ENCODE data around the gene ERC1. TPM values are rescaled to one million over a fixed set of nuclear protein-coding genes. Genes with fewer than 3 reads are reported as not detected.

ERC1 gene
- total and polyA plus RNA-seq, 2 donors (not counting 3 experiments of a cell fraction or from before 2014, with no cell fraction given): 11.7 to 66.1 TPM

- no peak for TF ChIP-seq CTCF (IDR thresholded peaks at IDR 0.05; ENCODE audit: extremely low read depth in 1 of 2, insufficient read depth in 1 of 2, low read depth in 1 of 2, low read length in 2 of 2)
- TF ChIP-seq MYC (IDR thresholded peaks at IDR 0.05; ENCODE audit: low read depth, low read length): no peak
- no peak for TF ChIP-seq FOS (IDR thresholded peaks at IDR 0.05; ENCODE audit: borderline replicate concordance, insufficient read depth, low read length)
- no peak for TF ChIP-seq EZH2 (IDR thresholded peaks at IDR 0.05; ENCODE audit: borderline replicate concordance, low read depth, low read length, severe bottlenecking)
- no peak for TF ChIP-seq GATA2 (IDR thresholded peaks at IDR 0.05; ENCODE audit: insufficient read depth, insufficient read length, low read depth, low read length)
- no peak for TF ChIP-seq POLR2A (IDR thresholded peaks at IDR 0.05; ENCODE audit: low read depth, low read length)
- TF ChIP-seq POLR2AphosphoS5 (IDR thresholded peaks at IDR 0.05; ENCODE audit: insufficient read depth, low read depth, low read length): no peak
- TF ChIP-seq, protein P1, sequence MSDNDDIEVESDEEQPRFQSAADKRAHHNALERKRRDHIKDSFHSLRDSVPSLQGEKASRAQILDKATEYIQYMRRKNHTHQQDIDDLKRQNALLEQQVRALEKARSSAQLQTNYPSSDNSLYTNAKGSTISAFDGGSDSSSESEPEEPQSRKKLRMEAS (IDR thresholded peaks at IDR 0.05; ENCODE audit: insufficient read depth, insufficient read length): no peak
- no peak for TF ChIP-seq JUN (IDR thresholded peaks at IDR 0.05; ENCODE audit: borderline replicate concordance, insufficient read depth, insufficient read length, low read depth)
- H3K9me3 ChIP-seq (replicated peaks; ENCODE audit: control insufficient read depth, insufficient read depth, low read length): peaks cover 3% of the 10 kb centered on the region
- H3K27ac ChIP-seq (ENCODE audit: insufficient read depth, low read depth, low read length): no peak overlapping the region
- no peaks in the 10 kb centered on the region for H3K79me2 ChIP-seq (ENCODE audit: control insufficient read depth, insufficient read depth, low read length)
- no peak overlapping the region for H3K4me3 ChIP-seq (replicated peaks in 1 of 3; ENCODE audit: insufficient read depth in 1 of 3, low read depth in 1 of 3, low read length in 3 of 3)
- H2AFZ ChIP-seq (ENCODE audit: low read depth, low read length): no peak overlapping the region
- no peaks in the 10 kb centered on the region for H3K27me3 ChIP-seq (ENCODE audit: control insufficient read depth in 2 of 2, insufficient read depth in 2 of 2, low read length in 2 of 2)
- no peaks in the 10 kb centered on the region for H4K20me1 ChIP-seq (replicated peaks; ENCODE audit: control insufficient read depth, extremely low read depth, insufficient read depth, low read length)
- intact Hi-C loops (cut with micrococcal nuclease) (no loop called here), dilution Hi-C loops (cut with MboI; ENCODE audit: extremely low pct_ligation_motif_present, low sequenced_read_pairs) (no loop called here)
- FAIRE-seq: no peak
- no TSS peak for BruUV-seq (replicated peaks)
- CTCF ChIA-PET: interaction anchor here (1.0 to 1.4 kb wide), 2 partner anchors 10 to 17 kb away, joined by 3 to 4 read pairs; no protein-coding TSS in a partner anchor
- H3K36me3 ChIP-seq (ENCODE audit: control insufficient read depth in 2 of 2, extremely low read depth in 1 of 2, insufficient read depth in 2 of 2, low read length in 2 of 2): no peaks in the 10 kb centered on the region
- no peak overlapping the region for H3K9ac ChIP-seq (replicated peaks; ENCODE audit: extremely low read depth, insufficient read depth, low read length)
- DNase-seq (ENCODE audit: low read depth, low spot score): no peak
- no peaks in the 10 kb centered on the region for H3K9me1 ChIP-seq (replicated peaks; ENCODE audit: control insufficient read depth, extremely low read depth, insufficient read depth, low read length)
- POLR2A ChIA-PET: no interaction called here
- no peak overlapping the region for H3K4me2 ChIP-seq (ENCODE audit: insufficient read depth, low read length)
- no peaks in the 10 kb centered on the region for H3K4me1 ChIP-seq (ENCODE audit: control insufficient read depth, extremely low read depth, insufficient read depth, low read length)
These were observed 434.3 kb downstream of the ERC1 start for GRCh38 chr12:1425396-1425729.
